Thyroid gland (tissue), 4 donors: ENCODE results near the gene IL17RA. TPM values are rescaled to one million over a fixed set of nuclear protein-coding genes. Genes with fewer than 3 reads are reported as not detected.

Source experiments
- DNase-seq, 2 donors: peaks; one replicate each; pipeline ENCODE4 v3.0.0-alpha.2; 2019
- H3K27ac ChIP-seq, 3 donors: fragments of 200-600 bp; sonication (generic); 1 replicate in 2 of 3; 2 replicates in 1 of 3; pipeline ENCODE4 v1.5.1; 2016 to 2019; ENCODE audit warnings: mild to moderate bottlenecking in 1 of 3, moderate library complexity in 1 of 3
- H3K27me3 ChIP-seq: fragments of 200-600 bp; sonication (generic); one replicate; pipeline ENCODE4 v1.5.1; 2019
- H3K36me3 ChIP-seq, 2 donors: fragments of 200-600 bp; sonication (generic); one replicate each; pipeline ENCODE4 v1.5.1; 2016 to 2019
- H3K4me1 ChIP-seq, 2 donors: fragments of 200-600 bp; sonication (generic); one replicate each; pipeline ENCODE4 v1.5.1; 2017 to 2019
- H3K4me3 ChIP-seq, 3 donors: fragments of 200-600 bp; sonication (generic); replicated peaks in 1 of 3; 1 replicate in 2 of 3; 2 replicates in 1 of 3; pipeline ENCODE4 v1.5.1; 2016; ENCODE audit warnings: mild to moderate bottlenecking in 1 of 3
- H3K9me3 ChIP-seq: fragments of 200-600 bp; sonication (generic); one replicate; pipeline ENCODE4 v1.5.1; 2017
- CTCF ChIP-seq, 6 experiments: fragments of 200-600 bp in 3 of 6; fragments of 450-650 bp in 3 of 6; sonication (generic) in 3 of 6; IDR thresholded peaks; one replicate each; pipeline ENCODE4 v1.5.1; 2016 to 2019; ENCODE audit warnings: antibody characterized with exemption in 6 of 6, mild to moderate bottlenecking in 2 of 6, inconsistent platforms in 1 of 6, moderate library complexity in 1 of 6
- POLR2A ChIP-seq, 2 donors: fragments of 450-650 bp; IDR thresholded peaks; one replicate each; pipeline ENCODE4 v1.6.1; 2017; ENCODE audit warnings: antibody characterized with exemption in 2 of 2, mild to moderate bottlenecking in 2 of 2, moderate library complexity in 1 of 2
- WGBS, 2 donors: methylation state at CpG; one replicate each; pipeline ENCODE4 v1.1.5; 2017; 5-methylcytosine and 5-hydroxymethylcytosine counted together
- intact Hi-C: fragments of 100-400 bp; cut with DNase I; formaldehyde crosslinking; loops from one replicate; pipeline ENCODE4 v1.15.1; 2023
- total RNA-seq, 4 donors: library from RNA; depleted of rRNA; stranded (reverse); fragments of >200 nt; gene quantifications; one replicate each; pipeline ENCODE4 v1.2.3, GENCODE V29; 2016

IL17RA gene
- total RNA-seq, 4 donors from 2014 or later, result 10.3 to 19.1 (median 15.5) TPM

GRCh38 chr22:17135153-17135760 lies 50.5 kb downstream of the IL17RA start:
- Histone ChIP-seq H3K9me3 (no peaks in the 10 kb centered on the region), H3K27ac (no peak overlapping the region), H3K4me3 (no peak overlapping the region), H3K27me3 (no peaks in the 10 kb centered on the region), H3K4me1 (no peaks in the 10 kb centered on the region), H3K36me3 (peaks cover 0 to 16% of the 10 kb centered on the region in 2 donors)
- TF ChIP-seq POLR2A (IDR thresholded peaks at IDR 0.05) (no peak), CTCF (IDR thresholded peaks at IDR 0.05) (no peak)
- intact Hi-C loops, result no loop called here
- no peak for DNase-seq
- 83 to 85% methylated on average over 15 of the region's 15 CpGs for WGBS, 2 donors

- intact Hi-C loops, result no loop called here
- Histone ChIP-seq H3K9me3 (no peaks in the 10 kb centered on the region), H3K27ac (no peak overlapping the region), H3K27me3 (no peaks in the 10 kb centered on the region), H3K4me1 (no peaks in the 10 kb centered on the region), H3K4me3 (no peak overlapping the region), H3K36me3 (peaks cover 6 to 21% of the 10 kb centered on the region in 2 donors)
- no peak for DNase-seq
- TF ChIP-seq CTCF (IDR thresholded peaks at IDR 0.05), result no peak
- no peak for TF ChIP-seq POLR2A (IDR thresholded peaks at IDR 0.05)
- 84 to 88% methylated on average over 4 of the region's 4 CpGs for WGBS, 2 donors
Observed at GRCh38 chr22:17137170-17137569, 52.4 kb downstream of the IL17RA start.

- intact Hi-C loops, result no loop called here
- TF ChIP-seq CTCF (IDR thresholded peaks at IDR 0.05) (no peak), POLR2A (IDR thresholded peaks at IDR 0.05) (no peak)
- no peak for DNase-seq
Observed at GRCh38 chr22:17137861-17138425, 53.1 kb downstream of the IL17RA start.

GRCh38 chr22:17138513-17138912 lies 53.7 kb downstream of the IL17RA start:
- no peak for DNase-seq
- WGBS, 2 donors, result 88 to 95% methylated on average over 11 of the region's 11 CpGs
- Histone ChIP-seq H3K4me3 (no peak overlapping the region), H3K27ac (no peak overlapping the region), H3K27me3 (no peaks in the 10 kb centered on the region), H3K4me1 (no peaks in the 10 kb centered on the region), H3K9me3 (no peaks in the 10 kb centered on the region), H3K36me3 (peaks cover 12 to 25% of the 10 kb centered on the region in 2 donors)
- TF ChIP-seq CTCF (IDR thresholded peaks at IDR 0.05) (no peak), POLR2A (IDR thresholded peaks at IDR 0.05) (no peak)
- intact Hi-C loops, result no loop called here

More at GRCh38 chr22:17137861-17138425, 53.1 kb downstream of the IL17RA start:
- peaks cover 8 to 21% of the 10 kb centered on the region in 2 donors for H3K36me3 ChIP-seq
- no peak overlapping the region for H3K27ac ChIP-seq
- no peaks in the 10 kb centered on the region for H3K27me3 ChIP-seq
- WGBS, 2 donors, result 90 to 92% methylated on average over 13 to 17 of the region's 17 CpGs
- H3K9me3 ChIP-seq, result no peaks in the 10 kb centered on the region
- no peaks in the 10 kb centered on the region for H3K4me1 ChIP-seq
- no peak overlapping the region for H3K4me3 ChIP-seq

GRCh38 chr22:17140022-17140421 lies 55.2 kb downstream of the IL17RA start:
- 86 to 90% methylated on average over 8 of the region's 8 CpGs for whole genome bisulfite sequencing, 2 donors
- H3K27me3 ChIP-seq, result no peaks in the 10 kb centered on the region
- peaks cover 18 to 28% of the 10 kb centered on the region in 2 donors for H3K36me3 ChIP-seq
- no peak overlapping the region for H3K4me3 ChIP-seq
- H3K27ac ChIP-seq, result no peak overlapping the region
- no peak for DNase-seq
- intact Hi-C loops, result no loop called here
- no peaks in the 10 kb centered on the region for H3K9me3 ChIP-seq
- TF ChIP-seq POLR2A (IDR thresholded peaks at IDR 0.05), result no peak
- no peak for TF ChIP-seq CTCF (IDR thresholded peaks at IDR 0.05)
- H3K4me1 ChIP-seq, result no peaks in the 10 kb centered on the region
